ENCODE measurements around the gene CUTC. TPM values are rescaled to one million over a fixed set of nuclear protein-coding genes. Genes with fewer than 3 reads are reported as not detected.

Gene CUTC
- polyA plus RNA-seq, 1 of the 3 experiments (the other 2 are of a cell fraction), result 19.4 TPM

GRCh38 chr10:99693933-99694583 lies 38.0 kb upstream of the CUTC start (continued):
- no peak for TF ChIP-seq CTCF (IDR thresholded peaks at IDR 0.05)
- TF ChIP-seq RAD21 (IDR thresholded peaks at IDR 0.05; ENCODE audit: low read length), result no peak
- no peak for TF ChIP-seq ELF1 (IDR thresholded peaks at IDR 0.05)
- no peak for TF ChIP-seq TAF1 (IDR thresholded peaks at IDR 0.05; ENCODE audit: borderline replicate concordance, low read depth, low read length)
- peak in 1 of 2 experiments; percentile 10; a peak in 1 of 4 replicates for TF ChIP-seq EP300 (IDR thresholded peaks at IDR 0.05; ENCODE audit: borderline replicate concordance in 1 of 2, low read depth in 1 of 2, low read length in 1 of 2)
- TF ChIP-seq JUND (IDR thresholded peaks at IDR 0.05), result 0 out of 2 replicates have a peak, but pooled peaks have one; percentile 6
- no peak for TF ChIP-seq RCOR1 (IDR thresholded peaks at IDR 0.05; ENCODE audit: low read length)
- TF ChIP-seq SIN3A (IDR thresholded peaks at IDR 0.05; ENCODE audit: borderline replicate concordance, low read depth, low read length), result no peak
- TF ChIP-seq GATA2 (CRISPR knock-in tag; IDR thresholded peaks at IDR 0.05), result no peak

GRCh38 chr10:99695761-99696160 lies 36.3 kb upstream of the CUTC start:
- no peaks in the 10 kb centered on the region for H3K9me2 ChIP-seq
- POLR2A ChIA-PET, result no interaction called here
- no peak overlapping the region for H3K9ac ChIP-seq
- WGBS (ENCODE audit: low lambda C conversion rate), result 85% methylated on average over 6 of the region's 6 CpGs
- peaks cover 0 to 4% of the 10 kb centered on the region in 2 experiments; a peak in 1 of 4 replicates for H3K4me1 ChIP-seq (ENCODE audit: control insufficient read depth in 1 of 2, insufficient read depth in 2 of 2, low read depth in 1 of 2, low read length in 1 of 2)
- H3K79me2 ChIP-seq (ENCODE audit: insufficient read depth), result peaks cover 2% of the 10 kb centered on the region; the same call in 1 of the 2 replicates
- no peak for DNase-seq
- H3K9me3 ChIP-seq, result no peaks in the 10 kb centered on the region
- no peak overlapping the region for H3K4me2 ChIP-seq
- no peaks in the 10 kb centered on the region for H4K20me1 ChIP-seq (ENCODE audit: insufficient read depth)
- no peaks in the 10 kb centered on the region for H3K27me3 ChIP-seq (ENCODE audit: insufficient read depth)
- H3K27ac ChIP-seq (ENCODE audit: low read depth in 2 of 2, low read length in 1 of 2), result peak overlapping the region in 1 of 2 experiments; percentile 79; a peak in 1 of 4 replicates
- TF ChIP-seq, protein P1, sequence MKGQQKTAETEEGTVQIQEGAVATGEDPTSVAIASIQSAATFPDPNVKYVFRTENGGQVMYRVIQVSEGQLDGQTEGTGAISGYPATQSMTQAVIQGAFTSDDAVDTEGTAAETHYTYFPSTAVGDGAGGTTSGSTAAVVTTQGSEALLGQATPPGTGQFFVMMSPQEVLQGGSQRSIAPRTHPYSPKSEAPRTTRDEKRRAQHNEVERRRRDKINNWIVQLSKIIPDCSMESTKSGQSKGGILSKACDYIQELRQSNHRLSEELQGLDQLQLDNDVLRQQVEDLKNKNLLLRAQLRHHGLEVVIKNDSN (IDR thresholded peaks at IDR 0.05; ENCODE audit: borderline replicate concordance, low read depth), result no peak
- peaks cover 64 to 73% of the 10 kb centered on the region in 2 experiments for H3K36me3 ChIP-seq (replicated peaks in 1 of 2; ENCODE audit: control insufficient read depth in 1 of 2, insufficient read depth in 2 of 2, low read length in 1 of 2)
- no peak overlapping the region for H2AFZ ChIP-seq (ENCODE audit: low read depth)
- H3K4me3 ChIP-seq (ENCODE audit: low read depth in 2 of 2, low read length in 1 of 2), result no peak overlapping the region
- CTCF ChIA-PET, result no interaction called here
- H3F3A ChIP-seq (replicated peaks; ENCODE audit: insufficient read depth), result peaks cover 22% of the 10 kb centered on the region

DNA sequence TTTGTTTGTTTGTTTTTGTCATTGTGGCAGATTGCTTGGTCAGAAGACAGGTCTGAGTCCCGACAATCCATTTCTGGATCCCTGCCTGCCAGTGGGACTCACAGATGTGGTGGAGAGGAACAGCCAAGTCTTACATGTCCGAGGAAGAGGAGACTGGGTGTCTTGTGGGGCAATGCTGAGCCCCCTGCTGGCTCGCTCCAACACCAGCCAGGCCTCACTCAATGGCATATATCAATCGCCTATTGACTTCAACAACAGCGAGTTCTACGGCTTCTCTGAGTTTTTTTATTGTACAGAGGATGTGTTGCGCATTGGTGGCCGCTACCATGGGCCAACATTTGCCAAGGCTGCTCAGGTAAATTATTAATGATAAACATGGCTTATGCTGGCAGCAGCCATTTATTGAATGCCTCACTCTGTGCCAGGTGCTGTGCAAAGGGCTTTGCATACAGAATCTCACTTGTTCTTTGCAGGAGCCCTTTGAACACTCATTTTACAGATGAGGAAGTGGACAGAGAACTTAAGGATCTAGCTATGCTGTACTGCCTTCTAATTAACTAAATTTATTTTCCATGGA lies 33.4 kb upstream of the CUTC start:
- no peak overlapping the region for H3K27ac ChIP-seq (ENCODE audit: low read depth in 2 of 2, low read length in 1 of 2)
- H3K9me3 ChIP-seq, result no peaks in the 10 kb centered on the region
- no peaks in the 10 kb centered on the region; the same call in 1 of the 2 replicates for H3K79me2 ChIP-seq (ENCODE audit: insufficient read depth)
- H3K9me2 ChIP-seq, result no peaks in the 10 kb centered on the region
- peaks cover 9% of the 10 kb centered on the region for H3F3A ChIP-seq (replicated peaks; ENCODE audit: insufficient read depth)
- H3K4me1 ChIP-seq (ENCODE audit: control insufficient read depth in 1 of 2, insufficient read depth in 2 of 2, low read depth in 1 of 2, low read length in 1 of 2), result peaks cover 0 to 4% of the 10 kb centered on the region in 2 experiments; a peak in 1 of 4 replicates
- H3K9ac ChIP-seq, result no peak overlapping the region
- no peak for DNase-seq
- no peak overlapping the region for H3K4me3 ChIP-seq (ENCODE audit: low read depth in 2 of 2, low read length in 1 of 2)
- no peak overlapping the region for H3K4me2 ChIP-seq
- WGBS (ENCODE audit: low lambda C conversion rate), result 95% methylated on average over 8 of the region's 8 CpGs
- H3K36me3 ChIP-seq (replicated peaks in 1 of 2; ENCODE audit: control insufficient read depth in 1 of 2, insufficient read depth in 2 of 2, low read length in 1 of 2), result peaks cover 63 to 70% of the 10 kb centered on the region in 2 experiments
- peak; percentile 14; the same call in 1 of the 2 replicates for TF ChIP-seq CTCF (IDR thresholded peaks at IDR 0.05)
- TF ChIP-seq, protein P2, sequence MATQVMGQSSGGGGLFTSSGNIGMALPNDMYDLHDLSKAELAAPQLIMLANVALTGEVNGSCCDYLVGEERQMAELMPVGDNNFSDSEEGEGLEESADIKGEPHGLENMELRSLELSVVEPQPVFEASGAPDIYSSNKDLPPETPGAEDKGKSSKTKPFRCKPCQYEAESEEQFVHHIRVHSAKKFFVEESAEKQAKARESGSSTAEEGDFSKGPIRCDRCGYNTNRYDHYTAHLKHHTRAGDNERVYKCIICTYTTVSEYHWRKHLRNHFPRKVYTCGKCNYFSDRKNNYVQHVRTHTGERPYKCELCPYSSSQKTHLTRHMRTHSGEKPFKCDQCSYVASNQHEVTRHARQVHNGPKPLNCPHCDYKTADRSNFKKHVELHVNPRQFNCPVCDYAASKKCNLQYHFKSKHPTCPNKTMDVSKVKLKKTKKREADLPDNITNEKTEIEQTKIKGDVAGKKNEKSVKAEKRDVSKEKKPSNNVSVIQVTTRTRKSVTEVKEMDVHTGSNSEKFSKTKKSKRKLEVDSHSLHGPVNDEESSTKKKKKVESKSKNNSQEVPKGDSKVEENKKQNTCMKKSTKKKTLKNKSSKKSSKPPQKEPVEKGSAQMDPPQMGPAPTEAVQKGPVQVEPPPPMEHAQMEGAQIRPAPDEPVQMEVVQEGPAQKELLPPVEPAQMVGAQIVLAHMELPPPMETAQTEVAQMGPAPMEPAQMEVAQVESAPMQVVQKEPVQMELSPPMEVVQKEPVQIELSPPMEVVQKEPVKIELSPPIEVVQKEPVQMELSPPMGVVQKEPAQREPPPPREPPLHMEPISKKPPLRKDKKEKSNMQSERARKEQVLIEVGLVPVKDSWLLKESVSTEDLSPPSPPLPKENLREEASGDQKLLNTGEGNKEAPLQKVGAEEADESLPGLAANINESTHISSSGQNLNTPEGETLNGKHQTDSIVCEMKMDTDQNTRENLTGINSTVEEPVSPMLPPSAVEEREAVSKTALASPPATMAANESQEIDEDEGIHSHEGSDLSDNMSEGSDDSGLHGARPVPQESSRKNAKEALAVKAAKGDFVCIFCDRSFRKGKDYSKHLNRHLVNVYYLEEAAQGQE (IDR thresholded peaks at IDR 0.05; ENCODE audit: low read depth, low read length), result no peak
- no peak overlapping the region for H2AFZ ChIP-seq (ENCODE audit: low read depth)
- no peaks in the 10 kb centered on the region for H4K20me1 ChIP-seq (ENCODE audit: insufficient read depth)
- H3K27me3 ChIP-seq (ENCODE audit: insufficient read depth), result no peaks in the 10 kb centered on the region
- ChIA-PET POLR2A (no interaction called here), CTCF (interaction anchor here (1.2 kb wide), 1 partner anchor 12 kb away, joined by 4 read pairs; no protein-coding TSS in a partner anchor)

All from SK-N-SH (cell line).